Measurements from ENCODE around the gene UQCRQ. TPM values are rescaled to one million over a fixed set of nuclear protein-coding genes. Genes with fewer than 3 reads are reported as not detected.

Gene UQCRQ
- total RNA-seq: 221 and 284 TPM in 2 replicates

GRCh38 chr5:132866342-132867045, at the start of gene UQCRQ, which contains the start of gene GDF9:
UQCRQ (plus strand) TSS chr5:132866642; CDS start chr5:132866882, 240 bp downstream.
GDF9 (minus strand) TSS chr5:132866469; CDS start chr5:132864533, 1,936 bp downstream.

GRCh38 chr5:132830436-132831094, 35.9 kb upstream of the UQCRQ start, which contains the start of gene SHROOM1:
SHROOM1 (minus strand) TSS chr5:132830647; CDS start chr5:132826140, 4,507 bp downstream.

GRCh38 chr5:132873119-132873929, 6.9 kb downstream of the UQCRQ start, which contains the start of gene LEAP2:
LEAP2 (plus strand) TSS chr5:132873668; CDS start chr5:132873695, 27 bp downstream.

Other genes starting within 250 kb of the UQCRQ start
- not detected in 2 replicates for gene IL13, start 208.5 kb upstream of the UQCRQ start, total RNA-seq
- gene IL4, start 192.7 kb upstream of the UQCRQ start, total RNA-seq: not detected in 2 replicates
- gene KIF3A, start 129.1 kb upstream of the UQCRQ start, total RNA-seq: 6.0 and 6.6 TPM in 2 replicates
- gene CCNI2, start 119.2 kb upstream of the UQCRQ start, total RNA-seq: 0.16 and 0.30 TPM in 2 replicates
- 29.7 and 32.7 TPM in 2 replicates for gene SEPTIN8, start 89.4 kb upstream of the UQCRQ start, total RNA-seq
- not detected in 2 replicates for gene SOWAHA, start 53.3 kb upstream of the UQCRQ start, total RNA-seq
- 5.3 and 11.2 TPM in 2 replicates for gene SHROOM1, start 36.0 kb upstream of the UQCRQ start, total RNA-seq
- gene GDF9, start 173 bp upstream of the UQCRQ start, total RNA-seq: 0.42 TPM in 1 of 2 replicates, not detected in the other
- gene LEAP2, start 7.0 kb downstream of the UQCRQ start, total RNA-seq: 0.16 and 1.8 TPM in 2 replicates
- gene AFF4, start 97.0 kb downstream of the UQCRQ start, total RNA-seq: 20.8 and 26.4 TPM in 2 replicates
- gene ZCCHC10, start 159.9 kb downstream of the UQCRQ start, total RNA-seq: 18.4 and 36.2 TPM in 2 replicates
- gene HSPA4, start 185.4 kb downstream of the UQCRQ start, total RNA-seq: 95.3 and 128 TPM in 2 replicates

Data from hair follicular keratinocyte (primary cell).